Right lung (tissue), 5 donors: ENCODE data around the gene PROZ. TPM values are rescaled to one million over a fixed set of nuclear protein-coding genes. Genes with fewer than 3 reads are reported as not detected.

Experiments used
- DNase-seq, 2 donors: peaks; one replicate each; pipeline ENCODE4 v3.0.0-alpha.2; 2013
- polyA plus RNA-seq, 5 donors: library from polyadenylated mRNA; unstranded; fragments of 120-200 nt; gene quantifications; one replicate each; pipeline versions ENCODE4 v1.2.1 to v1.2.3, GENCODE V29; 2013; ENCODE audit warnings: inconsistent platforms in 1 of 5, low replicate concordance in 1 of 5; ENCODE audit not compliant: insufficient read length in 5 of 5, insufficient read depth in 1 of 5

The PROZ gene
- polyA plus RNA-seq, 5 donors = 0.13 to 0.67 (median 0.42) TPM

GRCh38 chr13:113204378-113204734 lies 45.9 kb downstream of the PROZ start:
- DNase-seq = no peak

DNA sequence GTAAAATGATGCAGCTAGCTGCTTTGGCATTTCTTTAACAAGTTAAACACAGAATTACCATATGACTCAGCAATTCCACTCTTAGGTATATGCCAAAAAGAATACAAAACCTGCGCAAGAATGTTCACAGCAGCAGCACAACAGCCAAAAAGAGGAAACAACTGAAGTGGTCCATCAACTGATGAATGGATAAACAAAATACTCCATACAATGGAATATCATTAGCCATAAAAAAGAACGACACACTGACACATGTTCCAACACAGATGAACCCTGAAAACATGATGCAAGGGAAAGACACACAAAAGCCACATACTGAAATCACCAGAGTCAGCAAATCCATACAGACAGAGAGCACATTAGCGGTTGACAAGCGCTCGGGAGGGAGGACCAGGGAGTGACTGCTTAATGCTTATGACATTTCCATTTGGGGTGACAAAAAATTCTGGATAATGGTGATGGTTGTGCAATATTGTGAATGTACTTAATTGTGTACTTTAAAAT lies 47.0 kb downstream of the PROZ start:
- DNase-seq = no peak

- DNase-seq = no peak
Observed at GRCh38 chr13:113207460-113207859, 49.0 kb downstream of the PROZ start.

DNA sequence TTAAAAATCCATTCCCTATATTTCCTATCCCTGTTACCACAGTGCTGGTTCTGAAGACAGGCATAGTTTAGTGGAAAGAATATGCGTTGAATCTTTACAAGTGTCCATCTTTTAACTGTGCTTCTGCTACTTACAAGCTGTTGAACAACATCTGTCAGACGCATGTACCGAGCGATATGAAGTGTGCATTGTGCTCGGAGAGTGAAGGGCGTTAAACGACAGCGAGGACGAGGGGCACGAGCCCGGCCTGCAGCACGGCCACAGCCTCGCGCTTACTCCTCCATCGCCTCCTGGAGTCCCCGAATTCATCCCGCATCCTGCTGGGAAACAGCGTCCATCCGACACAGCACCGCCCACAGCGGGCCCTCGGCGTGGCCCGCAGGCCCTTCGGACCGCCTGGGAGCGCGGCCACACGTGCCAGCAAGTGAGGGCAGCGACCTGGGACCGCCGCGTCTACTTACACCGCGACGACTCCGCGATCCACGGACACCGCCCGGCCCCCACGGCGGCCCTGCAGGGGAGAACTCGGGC lies 49.5 kb downstream of the PROZ start:
- no peak for DNase-seq

DNA sequence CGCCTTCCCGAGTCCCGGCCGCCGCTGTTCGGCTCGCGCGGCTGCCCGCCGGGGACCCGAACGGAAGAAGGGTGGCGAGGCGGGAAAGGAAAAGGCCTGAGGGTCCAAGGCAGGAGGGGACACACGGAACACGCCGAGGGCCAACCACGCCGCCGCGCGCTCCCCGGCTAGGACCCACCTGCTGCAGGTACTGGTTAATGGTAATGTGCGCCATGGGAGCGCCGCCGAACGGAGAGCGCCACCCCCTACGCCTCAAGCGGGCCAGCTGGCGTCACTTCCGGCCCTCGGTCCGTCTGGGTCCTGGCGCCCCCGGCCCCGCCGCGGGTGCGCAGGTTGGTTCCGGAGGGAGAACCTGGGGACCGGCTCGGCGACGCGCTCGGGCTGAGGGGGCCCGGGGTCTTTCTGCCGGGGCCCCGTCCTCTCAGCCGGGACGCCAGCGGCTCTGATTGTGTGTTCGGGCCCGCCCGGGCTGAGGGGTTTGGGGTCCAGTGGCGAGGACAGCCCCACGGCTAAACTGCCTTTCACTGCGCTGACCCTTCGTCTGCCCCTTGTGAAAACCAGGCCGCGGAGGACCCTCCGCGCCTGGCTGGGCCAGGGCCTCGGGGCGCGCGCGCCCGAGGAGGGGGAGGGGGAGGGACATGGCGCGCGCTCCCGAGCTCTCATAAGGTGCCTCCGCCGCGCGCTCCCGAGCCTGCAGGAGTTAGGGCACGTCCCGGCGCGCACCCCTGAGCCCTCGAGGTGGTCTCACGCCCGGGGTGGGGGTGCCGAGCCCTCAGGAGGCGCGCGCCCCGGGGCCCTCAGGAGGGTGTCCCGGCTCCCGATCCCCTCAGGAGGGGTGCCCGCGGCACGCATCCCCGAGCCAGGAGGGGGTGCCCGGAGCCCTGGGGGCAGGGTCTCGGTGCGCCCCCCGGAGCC lies 50.2 kb downstream of the PROZ start, which contains the start of gene PCID2:
TSS of gene PCID2 (minus strand) at position 249 of the 915 bp plus-strand sequence. CDS start at position 214, 35 bp downstream.
- DNase-seq = peak; percentile 89 to 92

- DNase-seq = peak in 1 of 2 donors; percentile 65
Observed at GRCh38 chr13:113209336-113209758, 50.9 kb downstream of the PROZ start, which contains the start of gene CUL4A. Gene CUL4A, plus strand, starts transcription at chr13:113209613. Its CDS starts 15 bp downstream, at chr13:113209628.

DNA sequence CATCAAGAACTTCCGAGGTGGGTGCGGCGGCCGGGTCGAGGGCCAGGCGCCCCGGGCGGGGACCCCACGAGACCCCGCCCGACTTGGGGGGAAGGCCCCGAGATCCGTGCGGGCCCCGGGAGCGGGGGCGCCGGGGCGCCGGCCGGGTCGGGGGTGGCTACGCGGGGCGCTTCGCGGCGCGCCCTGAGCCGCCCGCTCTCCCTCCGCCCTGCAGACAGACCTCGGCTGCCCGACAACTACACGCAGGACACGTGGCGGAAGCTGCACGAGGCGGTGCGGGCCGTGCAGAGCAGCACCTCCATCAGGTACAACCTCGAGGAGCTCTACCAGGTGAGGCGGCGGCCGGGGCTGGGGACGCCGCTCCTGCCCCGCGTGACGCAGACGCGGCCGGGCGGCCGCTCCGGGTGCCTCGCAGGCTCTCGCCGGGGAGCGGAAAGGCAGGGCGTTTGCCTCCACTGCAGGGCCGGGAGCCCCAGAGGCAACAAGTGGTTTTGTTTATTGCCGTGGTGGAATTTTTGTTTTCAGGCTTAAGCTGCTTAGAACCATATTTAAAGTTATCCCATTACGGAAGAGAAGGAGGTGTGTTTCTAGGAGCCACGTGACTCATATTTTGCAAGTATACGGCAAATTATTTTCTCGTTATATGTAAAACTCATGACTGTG lies 51.4 kb downstream of the PROZ start:
- DNase-seq = peak; percentile 39 to 41

GRCh38 chr13:113210833-113211232 lies 52.4 kb downstream of the PROZ start:
- no peak for DNase-seq

DNA sequence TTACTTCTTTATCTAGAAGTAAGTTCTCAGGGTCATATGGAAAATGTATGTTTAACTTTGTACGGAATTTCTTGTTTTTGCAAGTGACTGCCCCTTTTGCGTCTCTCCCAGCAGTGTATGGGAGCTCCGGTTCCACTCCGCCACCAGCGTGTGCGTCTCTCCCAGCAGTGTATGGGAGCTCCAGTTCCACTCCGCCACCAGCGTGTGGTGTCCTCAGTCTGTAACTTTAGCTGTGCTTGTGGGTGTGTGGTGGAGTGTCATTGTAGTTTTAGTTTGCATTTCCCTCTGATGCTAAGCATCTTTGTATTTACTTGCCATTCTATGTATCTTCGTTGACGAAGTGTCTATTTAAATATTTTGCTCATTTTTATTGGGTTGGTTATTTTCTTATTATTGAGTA lies 53.3 kb downstream of the PROZ start:
- no peak for DNase-seq

DNA sequence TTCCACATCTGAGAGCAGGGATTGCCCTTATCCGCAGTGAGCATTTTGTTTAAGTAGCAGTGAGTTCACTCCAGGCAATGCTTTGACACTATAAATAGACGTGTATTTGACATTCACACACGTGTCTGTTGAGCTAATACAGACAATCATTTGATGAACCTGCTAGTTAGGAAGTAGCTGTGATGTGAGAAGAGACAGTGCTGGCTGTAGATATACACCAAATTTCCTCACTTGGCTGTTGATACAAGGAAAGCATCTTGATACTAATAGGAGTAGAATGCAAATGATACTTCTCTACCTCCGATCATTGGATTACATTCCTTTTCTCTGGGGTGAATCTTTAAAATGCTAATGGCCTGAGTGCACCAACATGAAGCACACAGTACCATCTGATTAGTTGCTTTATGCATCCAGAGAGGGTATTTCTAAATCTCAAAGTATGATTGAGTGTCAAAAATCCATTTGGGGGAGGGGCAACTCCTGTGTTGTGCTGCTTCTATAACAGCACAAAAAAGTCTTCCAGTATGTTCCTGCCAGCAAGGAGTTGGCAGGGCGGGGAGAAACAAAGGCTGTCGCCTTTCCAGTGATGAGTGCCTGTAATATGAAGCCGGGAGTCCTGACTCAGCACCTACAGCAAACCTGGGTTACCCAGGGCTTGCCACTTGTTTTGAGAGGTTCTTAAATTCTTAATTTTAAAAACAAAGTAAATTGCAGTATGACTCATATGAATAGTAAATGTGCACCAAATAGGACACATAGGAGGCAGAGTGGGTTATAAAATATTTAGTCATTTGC lies 58.0 kb downstream of the PROZ start:
- peak; percentile 61 to 69 for DNase-seq

GRCh38 chr13:113218586-113218985 lies 60.1 kb downstream of the PROZ start:
- no peak for DNase-seq

GRCh38 chr13:113219256-113219940 lies 61.0 kb downstream of the PROZ start:
- DNase-seq = no peak

DNA sequence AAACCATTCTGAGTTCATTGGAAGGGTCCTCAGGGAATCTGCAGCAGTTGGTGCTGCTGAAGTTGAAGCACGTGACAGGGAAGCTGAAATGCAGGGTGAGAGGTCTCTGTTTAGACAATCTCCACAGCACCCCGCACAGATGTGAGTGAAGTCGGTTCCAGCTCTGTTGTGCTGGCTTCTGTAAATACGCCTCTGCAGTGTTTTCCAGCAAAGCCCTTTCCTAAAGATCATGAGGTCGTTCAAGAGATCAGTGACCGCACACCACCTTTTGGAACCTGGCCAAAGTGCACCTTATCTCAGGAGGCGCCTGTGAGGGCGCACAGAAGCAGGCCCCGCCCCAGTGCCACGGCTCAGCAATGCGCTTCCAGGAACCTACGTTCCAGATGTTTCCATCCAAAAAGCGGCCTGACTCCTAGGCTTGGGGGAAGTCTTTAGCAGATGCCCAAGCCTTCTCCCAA lies 61.7 kb downstream of the PROZ start:
- no peak for DNase-seq

- no peak for DNase-seq
Observed at GRCh38 chr13:113220877-113221276, 62.4 kb downstream of the PROZ start.

Other genes starting within 250 kb of the PROZ start
- 10 to 100 TPM; 22.2 to 33.9 (median 29.1) TPM for gene MCF2L, start 189.4 kb upstream of the PROZ start, polyA plus RNA-seq
- 1 to 10 TPM in 2 of 5 donors, under 1 TPM in 3; 0.40 to 1.5 (median 0.89) TPM for gene F7, start 52.9 kb upstream of the PROZ start, polyA plus RNA-seq
- 10 to 100 TPM; 13.9 to 20.4 (median 14.5) TPM for gene F10, start 35.8 kb upstream of the PROZ start, polyA plus RNA-seq
- gene PCID2, start 50.0 kb downstream of the PROZ start, polyA plus RNA-seq = 10 to 100 TPM; 54.3 to 85.0 (median 78.0) TPM
- 10 to 100 TPM; 72.9 to 92.7 (median 85.5) TPM for gene CUL4A, start 51.0 kb downstream of the PROZ start, polyA plus RNA-seq
- 100 to 1,000 TPM in 3 of 5 donors, 10 to 100 TPM in 2; 91.6 to 127 (median 112) TPM for gene LAMP1, start 138.6 kb downstream of the PROZ start, polyA plus RNA-seq
- gene GRTP1, start 205.5 kb downstream of the PROZ start, polyA plus RNA-seq = 10 to 100 TPM in 1 of 5 donors, 1 to 10 TPM in 4; 4.9 to 11.1 (median 8.8) TPM